Neural cell (in vitro differentiated cells): ENCODE data around the gene SUGCT.

Experiments
- EP300 ChIP-seq: fragments of 450-650 bp; conservative IDR thresholded peaks from 2 replicates; pipeline ENCODE4 v1.6.1; 2014; ENCODE audit warnings: antibody characterized with exemption, mild to moderate bottlenecking, moderate library complexity; ENCODE audit not compliant: poor library complexity, severe bottlenecking
- POLR2AphosphoS5 ChIP-seq: IDR thresholded peaks from 2 replicates; pipeline ENCODE4 v1.6.1; 2012
- RAD21 ChIP-seq: fragments of 450-650 bp; conservative IDR thresholded peaks from 2 replicates; pipeline ENCODE4 v1.6.1; 2014; ENCODE audit warnings: antibody characterized with exemption, mild to moderate bottlenecking, moderate library complexity
- REST ChIP-seq: IDR thresholded peaks from 2 replicates; pipeline ENCODE4 v1.6.1; 2012; ENCODE audit warnings: borderline replicate concordance
- SMC3 ChIP-seq: fragments of 450-650 bp; conservative IDR thresholded peaks from 2 replicates; pipeline ENCODE4 v1.6.1; 2014; ENCODE audit warnings: antibody characterized with exemption, mild to moderate bottlenecking, moderate library complexity; ENCODE audit not compliant: poor library complexity
- TF ChIP-seq, protein P1 (sequence below): fragments of 450-650 bp; IDR thresholded peaks from 2 replicates; pipeline ENCODE4 v1.5.1; 2014; ENCODE audit warnings: antibody characterized with exemption, mild to moderate bottlenecking, moderate library complexity; ENCODE audit not compliant: poor library complexity, severe bottlenecking

DNA sequence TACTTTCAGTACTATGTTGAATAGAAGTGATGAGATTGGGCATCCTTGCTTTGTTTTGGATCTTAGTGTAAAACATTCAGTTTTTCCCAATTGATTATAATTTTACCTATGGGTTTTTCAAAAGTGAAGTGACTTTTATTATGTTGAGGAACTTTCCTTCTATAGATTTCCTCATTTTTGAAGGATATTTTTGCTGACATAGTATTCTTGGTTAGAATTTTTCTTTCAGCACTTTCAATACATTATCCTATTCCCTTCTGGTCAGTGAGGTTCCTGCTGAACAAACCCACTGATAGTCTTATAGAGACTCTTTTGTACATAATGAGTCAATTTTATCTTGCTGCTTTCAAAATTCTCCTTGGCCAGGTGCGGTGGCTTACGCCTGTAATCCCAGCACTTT, 297.2 kb downstream of the SUGCT start:
- TF ChIP-seq, protein P1, sequence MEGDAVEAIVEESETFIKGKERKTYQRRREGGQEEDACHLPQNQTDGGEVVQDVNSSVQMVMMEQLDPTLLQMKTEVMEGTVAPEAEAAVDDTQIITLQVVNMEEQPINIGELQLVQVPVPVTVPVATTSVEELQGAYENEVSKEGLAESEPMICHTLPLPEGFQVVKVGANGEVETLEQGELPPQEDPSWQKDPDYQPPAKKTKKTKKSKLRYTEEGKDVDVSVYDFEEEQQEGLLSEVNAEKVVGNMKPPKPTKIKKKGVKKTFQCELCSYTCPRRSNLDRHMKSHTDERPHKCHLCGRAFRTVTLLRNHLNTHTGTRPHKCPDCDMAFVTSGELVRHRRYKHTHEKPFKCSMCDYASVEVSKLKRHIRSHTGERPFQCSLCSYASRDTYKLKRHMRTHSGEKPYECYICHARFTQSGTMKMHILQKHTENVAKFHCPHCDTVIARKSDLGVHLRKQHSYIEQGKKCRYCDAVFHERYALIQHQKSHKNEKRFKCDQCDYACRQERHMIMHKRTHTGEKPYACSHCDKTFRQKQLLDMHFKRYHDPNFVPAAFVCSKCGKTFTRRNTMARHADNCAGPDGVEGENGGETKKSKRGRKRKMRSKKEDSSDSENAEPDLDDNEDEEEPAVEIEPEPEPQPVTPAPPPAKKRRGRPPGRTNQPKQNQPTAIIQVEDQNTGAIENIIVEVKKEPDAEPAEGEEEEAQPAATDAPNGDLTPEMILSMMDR: no peak
- no peak for TF ChIP-seq POLR2AphosphoS5
- no peak for TF ChIP-seq EP300
- no peak for TF ChIP-seq SMC3
- TF ChIP-seq RAD21: no peak
- TF ChIP-seq REST: no peak
